Measurements from ENCODE around the gene HPSE2.

The HPSE2 gene

GRCh38 chr10:98465866-98466265 lies 769.8 kb downstream of the HPSE2 start:
- DNase-seq (ENCODE audit: low read depth in 2 of 2) = no peak

GRCh38 chr10:98463976-98464754 lies 771.5 kb downstream of the HPSE2 start:
- no peak for DNase-seq (ENCODE audit: low read depth in 2 of 2)

GRCh38 chr10:98463016-98463415 lies 772.6 kb downstream of the HPSE2 start:
- no peak for DNase-seq (ENCODE audit: low read depth in 2 of 2)

GRCh38 chr10:98461500-98461842 lies 774.2 kb downstream of the HPSE2 start:
- DNase-seq (ENCODE audit: low read depth in 2 of 2) = no peak

GRCh38 chr10:98460837-98461499 lies 774.7 kb downstream of the HPSE2 start:
- peak; percentile 78 to 80 for DNase-seq (ENCODE audit: low read depth in 2 of 2)

- DNase-seq (ENCODE audit: low read depth in 2 of 2) = no peak
These were observed 776.6 kb downstream of the HPSE2 start for GRCh38 chr10:98458809-98459784.

- no peak for DNase-seq (ENCODE audit: low read depth in 2 of 2)
These were observed 777.9 kb downstream of the HPSE2 start for GRCh38 chr10:98457721-98458120.

- no peak for DNase-seq (ENCODE audit: low read depth in 2 of 2)
These were observed 778.8 kb downstream of the HPSE2 start for GRCh38 chr10:98456686-98457482.

GRCh38 chr10:98456043-98456570 lies 779.5 kb downstream of the HPSE2 start:
- no peak for DNase-seq (ENCODE audit: low read depth in 2 of 2)

- no peak for DNase-seq (ENCODE audit: low read depth in 2 of 2)
These were observed 781.9 kb downstream of the HPSE2 start for GRCh38 chr10:98453729-98454128.

- no peak for DNase-seq (ENCODE audit: low read depth in 2 of 2)
These were observed 785.0 kb downstream of the HPSE2 start for GRCh38 chr10:98450618-98451017.

- DNase-seq (ENCODE audit: low read depth in 2 of 2) = no peak
These were observed 786.4 kb downstream of the HPSE2 start for GRCh38 chr10:98449287-98449686.

GRCh38 chr10:98446661-98447221 lies 788.9 kb downstream of the HPSE2 start, which contains the start of gene HPS1:
Gene HPS1, minus strand, starts transcription at chr10:98446935. Its CDS starts 3,695 bp downstream, at chr10:98443240.
- peak; percentile 44 to 47 for DNase-seq (ENCODE audit: low read depth in 2 of 2)

- no peak for DNase-seq (ENCODE audit: low read depth in 2 of 2)
These were observed 789.4 kb downstream of the HPSE2 start for GRCh38 chr10:98446151-98446660.

- no peak for DNase-seq (ENCODE audit: low read depth in 2 of 2)
These were observed 790.3 kb downstream of the HPSE2 start for GRCh38 chr10:98445200-98445812.

GRCh38 chr10:98444314-98445006 lies 791.2 kb downstream of the HPSE2 start:
- DNase-seq (ENCODE audit: low read depth in 2 of 2) = no peak

GRCh38 chr10:98438715-98439114 lies 796.9 kb downstream of the HPSE2 start:
- no peak for DNase-seq (ENCODE audit: low read depth in 2 of 2)

- no peak for DNase-seq (ENCODE audit: low read depth in 2 of 2)
These were observed 798.9 kb downstream of the HPSE2 start for GRCh38 chr10:98436704-98437103.

GRCh38 chr10:98435178-98435577 lies 800.5 kb downstream of the HPSE2 start:
- DNase-seq (ENCODE audit: low read depth in 2 of 2) = no peak

Data from fibroblast of skin of left quadriceps (primary cell).